Activated CD4-positive, CD25-positive, alpha-beta regulatory T cell treated with anti-CD3 and anti-CD28 coated beads, Interleukin-2, amount 50 U/mL, for 24 hours (primary cell): ENCODE data around the gene SPATA2.
"Not testable (repeated sequence)": the region's sequence is repeated elsewhere in the genome, so short reads cannot be mapped to it uniquely, and the experiment has no call there.

Experiments used
- ATAC-seq, 2 donors: fragments of 150-1000 bp; cut with Tn5 transposase; one replicate each; pipeline ENCODE4 v1.10.0; 2021; ENCODE audit warnings: mild to moderate bottlenecking in 1 of 2, moderate library complexity in 1 of 2

Gene SPATA2

GRCh38 chr20:49904440-49905214 is 10.7 kb downstream of the SPATA2 start:
- ATAC-seq, result no peak

- ATAC-seq, result no peak
Measured at GRCh38 chr20:49901588-49901987, 13.7 kb downstream of the SPATA2 start.

GRCh38 chr20:49899541-49900383 is 15.6 kb downstream of the SPATA2 start:
- no peak for ATAC-seq

GRCh38 chr20:49896204-49896603 is 19.1 kb downstream of the SPATA2 start:
- ATAC-seq, result no peak

- ATAC-seq, result not testable (repeated sequence)
Measured at GRCh38 chr20:49895474-49896093, 19.7 kb downstream of the SPATA2 start.

- ATAC-seq, result peak; percentile 45 to 52
Measured at GRCh38 chr20:49894073-49894470, 21.3 kb downstream of the SPATA2 start.

- peak; percentile 72 to 88 for ATAC-seq
Measured at GRCh38 chr20:49893242-49894072, 21.9 kb downstream of the SPATA2 start.

- ATAC-seq, result no peak
Measured at GRCh38 chr20:49892817-49893216, 22.5 kb downstream of the SPATA2 start.

GRCh38 chr20:49892260-49892659 is 23.1 kb downstream of the SPATA2 start:
- ATAC-seq, result no peak

GRCh38 chr20:49891476-49892110 is 23.7 kb downstream of the SPATA2 start:
- no peak for ATAC-seq

GRCh38 chr20:49890471-49891361 is 24.6 kb downstream of the SPATA2 start:
- no peak for ATAC-seq

GRCh38 chr20:49889935-49890333 is 25.4 kb downstream of the SPATA2 start:
- ATAC-seq, result no peak

- no peak for ATAC-seq
Measured at GRCh38 chr20:49889001-49889934, 26.1 kb downstream of the SPATA2 start.

- ATAC-seq, result peak in 1 of 2 donors; percentile 39
Measured at GRCh38 chr20:49888212-49889000, 26.9 kb downstream of the SPATA2 start.

- ATAC-seq, result no peak
Measured at GRCh38 chr20:49887251-49888211, 27.8 kb downstream of the SPATA2 start.

- ATAC-seq, result no peak
Measured at GRCh38 chr20:49886571-49887213, 28.6 kb downstream of the SPATA2 start.
